ENCODE measurements around the gene SNRPD3. TPM values are rescaled to one million over a fixed set of nuclear protein-coding genes. Genes with fewer than 3 reads are reported as not detected.
"Not testable (repeated sequence)": the region's sequence is repeated elsewhere in the genome, so short reads cannot be mapped to it uniquely, and the experiment has no call there.

The SNRPD3 gene
- total RNA-seq, 2 donors from 2014 or later = 104 to 117 TPM

DNA sequence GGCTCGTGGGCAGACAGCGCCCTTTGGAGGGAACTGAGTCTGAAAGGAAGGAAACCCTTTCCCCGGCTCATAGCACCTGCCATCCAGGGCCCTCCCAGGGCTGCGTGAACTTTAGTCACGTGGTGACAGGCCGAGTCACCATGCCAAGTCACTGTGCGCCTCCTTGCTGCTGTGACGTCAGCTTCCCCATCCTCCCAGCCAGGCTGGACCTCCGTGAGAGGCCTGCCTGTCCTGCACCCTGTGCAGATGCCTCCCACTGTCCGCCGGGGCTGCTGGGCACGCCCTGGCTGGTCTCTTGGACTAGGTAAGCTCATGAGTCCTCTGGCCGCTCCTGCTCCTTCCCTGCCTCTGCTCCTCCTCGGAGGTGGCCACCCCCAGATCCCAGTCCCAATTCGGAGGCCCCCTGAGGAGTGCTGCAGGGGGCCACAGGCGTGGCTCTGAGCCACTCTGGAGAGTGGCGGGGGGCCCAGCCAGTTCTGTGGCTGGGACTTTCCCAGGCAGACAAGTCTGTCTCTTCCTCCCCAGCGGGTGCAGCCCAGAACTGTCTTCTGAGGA lies 51.7 kb downstream of the SNRPD3 start:
- DNase-seq (ENCODE audit: low spot score) (peak; percentile 65), ATAC-seq (peak; percentile 83 to 91)
- H3K9me3 Mint-ChIP-seq, H3K27me3 Mint-ChIP-seq, H3K36me3 Mint-ChIP-seq: not testable (repeated sequence)
- Mint-ChIP-seq H3K4me1 (ENCODE audit: low read depth in 2 of 2) (peaks cover 17 to 20% of the 10 kb centered on the region in 2 donors), H3K27ac (peak overlapping the region; percentile 70 to 97), H3K4me3 (peak overlapping the region; percentile 85)

DNA sequence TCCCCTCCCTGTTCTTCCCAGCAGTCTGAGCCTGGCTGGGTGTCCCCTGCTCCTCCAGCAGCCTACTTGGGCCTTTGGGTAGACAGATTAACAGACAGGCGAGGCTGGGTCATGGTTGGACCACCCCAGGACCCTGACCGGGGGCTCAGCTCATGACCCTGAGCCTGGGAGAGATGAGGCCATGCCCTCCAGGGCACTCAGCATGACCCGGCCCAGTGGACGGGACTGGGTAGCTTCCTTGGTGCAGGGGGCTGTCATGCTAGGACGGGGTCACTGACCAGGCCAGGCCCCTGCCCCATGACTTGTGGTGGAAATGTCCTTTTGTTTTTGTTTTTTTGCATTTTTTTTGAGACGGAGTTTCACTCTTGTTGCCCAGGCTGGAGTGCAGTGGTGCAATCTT lies 52.5 kb downstream of the SNRPD3 start:
- not testable (repeated sequence) for DNase-seq (ENCODE audit: low spot score); ATAC-seq; H3K9me3 Mint-ChIP-seq; H3K27me3 Mint-ChIP-seq; H3K36me3 Mint-ChIP-seq
- H3K27ac Mint-ChIP-seq = peak overlapping the region in 1 of 2 donors; percentile 97
- H3K4me3 Mint-ChIP-seq = peak overlapping the region; percentile 85
- H3K4me1 Mint-ChIP-seq (ENCODE audit: low read depth in 2 of 2) = peaks cover 14 to 17% of the 10 kb centered on the region in 2 donors

GRCh38 chr22:24609888-24610287 lies 54.1 kb downstream of the SNRPD3 start:
- not testable (repeated sequence) for H3K36me3 Mint-ChIP-seq; H3K27me3 Mint-ChIP-seq; H3K9me3 Mint-ChIP-seq; H3K27ac Mint-ChIP-seq; ATAC-seq; DNase-seq (ENCODE audit: low spot score); H3K4me1 Mint-ChIP-seq (ENCODE audit: low read depth in 2 of 2); H3K4me3 Mint-ChIP-seq

- H3K27me3 Mint-ChIP-seq; ATAC-seq; H3K4me3 Mint-ChIP-seq; DNase-seq (ENCODE audit: low spot score); H3K9me3 Mint-ChIP-seq; H3K27ac Mint-ChIP-seq; H3K4me1 Mint-ChIP-seq (ENCODE audit: low read depth in 2 of 2); H3K36me3 Mint-ChIP-seq: not testable (repeated sequence)
Measured at GRCh38 chr22:24614794-24615193, 59.0 kb downstream of the SNRPD3 start.

DNA sequence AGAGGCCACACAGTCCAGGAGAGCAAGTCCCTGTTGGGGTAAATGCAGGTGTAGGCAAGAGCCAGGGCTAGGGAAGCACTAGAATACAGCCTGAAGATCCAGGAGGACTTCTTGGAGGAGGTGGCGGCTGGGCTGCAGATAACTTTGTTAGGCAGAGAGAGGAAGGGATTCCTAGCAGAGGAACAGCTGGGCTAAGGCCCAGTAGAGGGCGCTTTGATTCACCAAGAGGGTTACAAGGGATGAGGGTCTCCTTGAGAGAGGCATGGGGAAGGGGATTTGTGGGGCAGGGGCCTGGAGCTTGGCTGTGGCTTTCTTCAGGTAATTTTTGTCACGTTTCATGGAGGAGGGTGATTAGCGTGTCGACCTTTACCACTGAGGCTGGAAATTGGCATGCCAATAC lies 65.4 kb downstream of the SNRPD3 start:
- H3K4me1 Mint-ChIP-seq (ENCODE audit: low read depth in 2 of 2); H3K27ac Mint-ChIP-seq: not testable (repeated sequence)

DNA sequence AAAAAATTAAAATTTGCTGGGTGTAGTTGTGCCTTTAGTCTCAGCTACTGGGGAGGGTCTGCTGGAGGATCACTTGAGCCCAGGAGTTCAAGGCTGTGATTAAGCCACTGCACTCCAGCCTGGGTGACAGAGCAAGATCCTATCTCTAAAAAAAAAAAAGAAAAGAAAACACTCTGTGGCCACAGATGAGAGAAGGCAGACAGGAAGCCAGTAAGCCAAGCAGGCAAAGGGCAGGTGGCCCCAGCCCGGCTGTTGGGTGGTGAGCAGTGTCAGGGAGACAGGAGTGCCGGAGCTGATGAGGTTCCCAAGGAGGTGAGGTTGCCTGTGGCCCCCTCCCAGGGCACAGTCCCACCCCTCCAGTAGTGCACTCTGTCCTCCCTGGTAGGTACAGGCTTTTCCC lies 66.8 kb downstream of the SNRPD3 start:
- H3K27me3 Mint-ChIP-seq; DNase-seq (ENCODE audit: low spot score); H3K36me3 Mint-ChIP-seq; H3K27ac Mint-ChIP-seq; H3K4me1 Mint-ChIP-seq (ENCODE audit: low read depth in 2 of 2); H3K4me3 Mint-ChIP-seq; H3K9me3 Mint-ChIP-seq; ATAC-seq: not testable (repeated sequence)

More for the DNA sequence above, 65.4 kb downstream of the SNRPD3 start:
- not testable (repeated sequence) for H3K27me3 Mint-ChIP-seq; DNase-seq (ENCODE audit: low spot score); H3K9me3 Mint-ChIP-seq; ATAC-seq; H3K4me3 Mint-ChIP-seq; H3K36me3 Mint-ChIP-seq

Other genes with a start within 250 kb of the SNRPD3 start
- gene ADORA2A, start 128.4 kb upstream of the SNRPD3 start, total RNA-seq = 10 to 100 TPM; 29.0 to 81.6 TPM
- gene UPB1, start 60.7 kb upstream of the SNRPD3 start, total RNA-seq = 1 to 10 TPM in 1 of 2 donors, under 1 TPM in 1; 0.84 to 1.9 TPM
- gene GUCD1, start 861 bp upstream of the SNRPD3 start, total RNA-seq = 100 to 1,000 TPM; 105 to 111 TPM
- gene LRRC75B, start 37.1 kb downstream of the SNRPD3 start, total RNA-seq = 1 to 10 TPM; 1.8 to 2.3 TPM
- gene GGT1, start 47.2 kb downstream of the SNRPD3 start, total RNA-seq = 10 to 100 TPM; 13.7 to 59.5 TPM
- not detected for gene PIWIL3, start 218.7 kb downstream of the SNRPD3 start, total RNA-seq